ENCODE data around the gene PPP1CC. TPM values are rescaled to one million over a fixed set of nuclear protein-coding genes. Genes with fewer than 3 reads are reported as not detected.

Gene PPP1CC
- total and polyA plus RNA-seq, 7 donors: 107 to 272 (median 153) TPM

DNA sequence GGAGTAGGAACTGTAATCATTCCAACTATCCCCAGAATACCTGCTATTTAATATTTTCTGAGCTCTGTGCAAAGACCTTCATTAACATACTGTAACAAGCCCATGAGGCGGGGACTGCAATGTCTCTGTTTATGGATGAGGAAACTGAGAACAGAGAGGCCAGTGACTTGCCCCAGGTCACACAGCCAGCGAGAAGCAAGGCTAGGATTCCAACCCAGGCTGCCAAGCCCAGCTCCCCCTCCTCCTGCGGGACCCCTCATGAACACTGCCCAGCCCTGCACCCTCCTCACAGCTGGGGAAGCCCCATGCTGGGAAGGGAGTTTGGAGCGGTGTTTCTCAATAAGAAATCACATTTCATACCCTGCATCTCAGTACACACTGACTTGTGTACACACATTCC lies 64.7 kb downstream of the PPP1CC start:
- intact Hi-C loops (cut with DNase I): no loop called here
- Histone ChIP-seq H3K4me1 (no peaks in the 10 kb centered on the region), H3K27me3 (no peaks in the 10 kb centered on the region), H3K36me3 (no peaks in the 10 kb centered on the region), H3K27ac (peak overlapping the region in 1 of 4 donors; percentile 18), H3K9me3 (peaks cover 0 to 3% (median 1%) of the 10 kb centered on the region in 4 donors), H3K4me3 (no peak overlapping the region)
- DNase-seq: no peak
- WGBS, 2 donors: 78 to 94% methylated on average over 4 of the region's 4 CpGs
- TF ChIP-seq POLR2AphosphoS5 (IDR thresholded peaks at IDR 0.05) (no peak), EP300 (IDR thresholded peaks at IDR 0.05) (no peak), POLR2A (IDR thresholded peaks at IDR 0.05) (no peak)
- TF ChIP-seq, protein P1, sequence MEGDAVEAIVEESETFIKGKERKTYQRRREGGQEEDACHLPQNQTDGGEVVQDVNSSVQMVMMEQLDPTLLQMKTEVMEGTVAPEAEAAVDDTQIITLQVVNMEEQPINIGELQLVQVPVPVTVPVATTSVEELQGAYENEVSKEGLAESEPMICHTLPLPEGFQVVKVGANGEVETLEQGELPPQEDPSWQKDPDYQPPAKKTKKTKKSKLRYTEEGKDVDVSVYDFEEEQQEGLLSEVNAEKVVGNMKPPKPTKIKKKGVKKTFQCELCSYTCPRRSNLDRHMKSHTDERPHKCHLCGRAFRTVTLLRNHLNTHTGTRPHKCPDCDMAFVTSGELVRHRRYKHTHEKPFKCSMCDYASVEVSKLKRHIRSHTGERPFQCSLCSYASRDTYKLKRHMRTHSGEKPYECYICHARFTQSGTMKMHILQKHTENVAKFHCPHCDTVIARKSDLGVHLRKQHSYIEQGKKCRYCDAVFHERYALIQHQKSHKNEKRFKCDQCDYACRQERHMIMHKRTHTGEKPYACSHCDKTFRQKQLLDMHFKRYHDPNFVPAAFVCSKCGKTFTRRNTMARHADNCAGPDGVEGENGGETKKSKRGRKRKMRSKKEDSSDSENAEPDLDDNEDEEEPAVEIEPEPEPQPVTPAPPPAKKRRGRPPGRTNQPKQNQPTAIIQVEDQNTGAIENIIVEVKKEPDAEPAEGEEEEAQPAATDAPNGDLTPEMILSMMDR (IDR thresholded peaks at IDR 0.05): no peak

DNA sequence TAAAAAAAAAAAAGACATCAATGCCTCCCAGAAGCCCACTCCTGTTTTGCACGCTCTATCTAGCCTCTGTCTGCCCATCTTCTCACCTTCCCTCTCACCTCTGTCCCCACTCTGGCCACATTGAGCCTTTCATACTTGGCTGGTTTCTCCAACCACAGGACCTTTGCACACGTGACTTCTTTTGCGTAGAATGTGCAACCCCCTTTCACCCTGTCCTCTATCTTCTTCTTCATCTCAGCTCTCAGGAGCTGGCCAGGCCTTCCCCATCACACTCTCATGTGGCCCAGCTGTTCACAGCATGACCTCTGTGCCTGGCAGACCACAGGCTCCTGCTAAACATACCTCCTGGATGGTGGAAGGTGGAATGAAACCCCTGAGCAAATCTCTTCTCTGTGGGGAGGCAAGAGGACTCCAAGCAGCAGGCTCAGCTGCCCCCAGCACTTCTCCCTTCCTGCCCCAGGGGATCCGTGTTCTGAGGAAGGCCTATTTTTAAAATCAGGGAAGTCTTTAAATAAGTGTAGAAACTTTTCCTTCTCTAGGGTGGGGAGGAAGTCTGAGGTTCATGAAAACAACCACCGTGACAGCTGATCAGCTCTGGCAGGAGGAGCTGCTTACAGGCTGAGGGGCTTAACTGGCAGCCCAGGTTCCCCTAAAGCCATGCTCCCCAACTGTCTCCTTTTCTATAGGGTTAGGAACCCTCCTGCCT lies 65.3 kb downstream of the PPP1CC start:
- 48 to 78% methylated on average over 5 of the region's 5 CpGs for WGBS, 2 donors
- TF ChIP-seq, protein P1 (IDR thresholded peaks at IDR 0.05): no peak
- TF ChIP-seq EP300 (IDR thresholded peaks at IDR 0.05): no peak
- no peak for TF ChIP-seq POLR2AphosphoS5 (IDR thresholded peaks at IDR 0.05)
- TF ChIP-seq POLR2A (IDR thresholded peaks at IDR 0.05): no peak
- peak overlapping the region in 1 of 4 donors; percentile 18 for H3K27ac ChIP-seq
- intact Hi-C loops (cut with DNase I): no loop called here
- no peak for DNase-seq
- H3K27me3 ChIP-seq: no peaks in the 10 kb centered on the region
- H3K9me3 ChIP-seq: peaks cover 0 to 3% (median 1%) of the 10 kb centered on the region in 4 donors
- no peaks in the 10 kb centered on the region for H3K36me3 ChIP-seq
- no peak overlapping the region for H3K4me3 ChIP-seq
- no peaks in the 10 kb centered on the region for H3K4me1 ChIP-seq

DNA sequence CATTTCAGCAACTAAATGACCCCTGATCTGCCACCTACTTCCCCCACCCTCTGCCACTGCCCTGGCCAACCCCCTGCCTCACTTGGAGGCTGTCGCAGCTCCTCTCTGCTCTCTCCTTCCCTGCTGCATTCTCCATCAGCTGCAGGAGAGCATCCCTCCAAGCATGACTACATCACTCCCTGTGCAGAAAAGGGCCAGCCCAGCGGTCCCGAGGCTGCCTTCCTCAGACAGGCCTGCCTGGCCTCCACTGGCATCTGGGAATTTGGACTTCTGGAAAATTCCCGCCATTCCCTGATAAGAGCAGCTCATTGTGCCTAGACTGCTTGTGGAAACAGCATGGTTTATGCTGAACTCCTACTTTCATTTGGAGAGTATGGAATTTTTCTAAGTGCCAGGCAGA lies 66.5 kb downstream of the PPP1CC start:
- H3K4me1 ChIP-seq: no peaks in the 10 kb centered on the region
- 85 to 89% methylated on average over 4 of the region's 4 CpGs for WGBS, 2 donors
- DNase-seq: no peak
- no peak overlapping the region for H3K27ac ChIP-seq
- peaks cover 0 to 3% (median 1%) of the 10 kb centered on the region in 4 donors for H3K9me3 ChIP-seq
- no peak for TF ChIP-seq POLR2AphosphoS5 (IDR thresholded peaks at IDR 0.05)
- TF ChIP-seq EP300 (IDR thresholded peaks at IDR 0.05): no peak
- TF ChIP-seq, protein P1 (IDR thresholded peaks at IDR 0.05): no peak
- TF ChIP-seq POLR2A (IDR thresholded peaks at IDR 0.05): no peak
- intact Hi-C loops (cut with DNase I): no loop called here
- H3K4me3 ChIP-seq: no peak overlapping the region
- no peaks in the 10 kb centered on the region for H3K27me3 ChIP-seq
- H3K36me3 ChIP-seq: no peaks in the 10 kb centered on the region

DNA sequence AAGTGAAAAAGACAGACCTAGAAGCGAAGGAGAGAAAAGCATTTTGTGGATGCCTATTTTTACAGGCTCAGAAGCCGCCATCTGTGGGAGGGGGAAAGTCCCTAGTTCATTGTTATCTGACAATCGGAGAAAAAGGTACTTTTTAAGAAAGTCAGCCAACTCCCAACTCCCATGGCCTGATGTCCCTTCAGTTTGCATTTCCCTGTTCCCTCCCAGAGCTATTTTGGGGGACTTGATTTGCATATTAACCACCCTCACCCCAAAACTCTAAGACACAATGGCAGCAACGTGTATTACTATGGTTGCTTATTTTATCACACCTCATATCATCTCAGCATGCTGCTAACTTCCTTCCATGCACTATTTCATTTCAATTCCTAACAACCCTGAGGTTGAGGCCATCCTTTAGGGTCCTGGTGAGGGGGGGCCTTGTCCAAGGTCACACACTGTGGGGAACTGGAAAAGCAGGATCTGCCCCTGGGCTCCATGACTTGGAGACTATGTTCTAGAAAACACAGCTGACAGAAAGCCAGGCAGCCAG lies 72.5 kb downstream of the PPP1CC start:
- no peak for DNase-seq
- 33 to 55% methylated on average over 4 of the region's 4 CpGs for WGBS, 2 donors
- H3K27me3 ChIP-seq: no peaks in the 10 kb centered on the region
- TF ChIP-seq POLR2A (IDR thresholded peaks at IDR 0.05): no peak
- no peaks in the 10 kb centered on the region for H3K4me1 ChIP-seq
- peaks cover 0 to 12% (median 5%) of the 10 kb centered on the region in 4 donors for H3K9me3 ChIP-seq
- no peaks in the 10 kb centered on the region for H3K36me3 ChIP-seq
- intact Hi-C loops (cut with DNase I): no loop called here
- no peak overlapping the region for H3K4me3 ChIP-seq
- no peak overlapping the region for H3K27ac ChIP-seq

Other genes starting within 250 kb of the PPP1CC start
- 100 to 1,000 TPM; 120 to 209 (median 172) TPM for gene VPS29, start 240.8 kb downstream of the PPP1CC start, total RNA-seq
- gene VPS29, start 240.8 kb downstream of the PPP1CC start, polyA plus RNA-seq: 100 to 1,000 TPM; 157 to 281 (median 206) TPM
- under 1 TPM; 0.41 to 0.71 (median 0.61) TPM for gene RAD9B, start 240.6 kb downstream of the PPP1CC start, total RNA-seq
- under 1 TPM in 2 of 3 donors, not detected in 1; 0.36 to 0.46 TPM for gene RAD9B, start 240.6 kb downstream of the PPP1CC start, polyA plus RNA-seq
- gene PPTC7, start 159.6 kb downstream of the PPP1CC start, total RNA-seq: 10 to 100 TPM; 19.4 to 30.3 (median 22.5) TPM
- gene PPTC7, start 159.6 kb downstream of the PPP1CC start, polyA plus RNA-seq: 10 to 100 TPM; 16.1 to 24.5 (median 18.6) TPM
- 10 to 100 TPM; 34.6 to 38.6 (median 35.6) TPM for gene TCTN1, start 128.8 kb downstream of the PPP1CC start, total RNA-seq
- gene TCTN1, start 128.8 kb downstream of the PPP1CC start, polyA plus RNA-seq: 1 to 10 TPM in 2 of 3 donors, under 1 TPM in 1; 0.92 to 8.7 (median 6.6) TPM
- 1 to 10 TPM; 3.8 to 9.7 (median 6.6) TPM for gene HVCN1, start 53.8 kb downstream of the PPP1CC start, total RNA-seq
- gene HVCN1, start 53.8 kb downstream of the PPP1CC start, polyA plus RNA-seq: 10 to 100 TPM in 1 of 3 donors, 1 to 10 TPM in 2; 1.8 to 26.3 (median 4.2) TPM
- not detected for gene CCDC63, start 104.1 kb upstream of the PPP1CC start, total RNA-seq
- not detected for gene CCDC63, start 104.1 kb upstream of the PPP1CC start, polyA plus RNA-seq
- not detected for gene MYL2, start 177.7 kb upstream of the PPP1CC start, total RNA-seq
- gene MYL2, start 177.7 kb upstream of the PPP1CC start, polyA plus RNA-seq: 10 to 100 TPM in 2 of 3 donors, 1 to 10 TPM in 1; 4.2 to 22.8 (median 19.0) TPM